Raji (cell line): ENCODE results near the gene BEST2.

Experiments used
- POLR2A ChIP-seq: IDR thresholded peaks from 2 replicates; pipeline ENCODE4 v1.6.1; 2011; ENCODE audit warnings: low read depth, low read length, control low read depth; ENCODE audit not compliant: insufficient read depth

The BEST2 gene

GRCh38 chr19:12788682-12789097 lies 37.1 kb downstream of the BEST2 start:
- peak; percentile 45 for TF ChIP-seq POLR2A

GRCh38 chr19:12789098-12789903 lies 37.7 kb downstream of the BEST2 start:
- TF ChIP-seq POLR2A: peak; percentile 60

GRCh38 chr19:12789904-12790619 lies 38.5 kb downstream of the BEST2 start:
- TF ChIP-seq POLR2A: peak; percentile 58

- TF ChIP-seq POLR2A: no peak
These were observed 39.2 kb downstream of the BEST2 start for GRCh38 chr19:12790628-12791344.

GRCh38 chr19:12791345-12792050 lies 39.9 kb downstream of the BEST2 start, which contains the start of gene JUNB:
JUNB (plus strand) TSS chr19:12791486; CDS start chr19:12791772, 286 bp downstream.
- TF ChIP-seq POLR2A: peak; percentile 100

GRCh38 chr19:12792051-12792852 lies 40.7 kb downstream of the BEST2 start:
- peak; percentile 76 for TF ChIP-seq POLR2A

- no peak for TF ChIP-seq POLR2A
These were observed 41.3 kb downstream of the BEST2 start for GRCh38 chr19:12792853-12793289.

GRCh38 chr19:12793290-12794195 lies 42.0 kb downstream of the BEST2 start:
- TF ChIP-seq POLR2A: peak; percentile 71

- TF ChIP-seq POLR2A: no peak
These were observed 42.8 kb downstream of the BEST2 start for GRCh38 chr19:12794196-12794941.

GRCh38 chr19:12794971-12795381 lies 43.4 kb downstream of the BEST2 start:
- TF ChIP-seq POLR2A: no peak

- TF ChIP-seq POLR2A: peak; percentile 40
These were observed 44.8 kb downstream of the BEST2 start for GRCh38 chr19:12796146-12797071.
